ENCODE data around the gene KBTBD13.
"Not testable (repeated sequence)": the region's sequence is repeated elsewhere in the genome, so short reads cannot be mapped to it uniquely, and the experiment has no call there.

KBTBD13 gene

DNA sequence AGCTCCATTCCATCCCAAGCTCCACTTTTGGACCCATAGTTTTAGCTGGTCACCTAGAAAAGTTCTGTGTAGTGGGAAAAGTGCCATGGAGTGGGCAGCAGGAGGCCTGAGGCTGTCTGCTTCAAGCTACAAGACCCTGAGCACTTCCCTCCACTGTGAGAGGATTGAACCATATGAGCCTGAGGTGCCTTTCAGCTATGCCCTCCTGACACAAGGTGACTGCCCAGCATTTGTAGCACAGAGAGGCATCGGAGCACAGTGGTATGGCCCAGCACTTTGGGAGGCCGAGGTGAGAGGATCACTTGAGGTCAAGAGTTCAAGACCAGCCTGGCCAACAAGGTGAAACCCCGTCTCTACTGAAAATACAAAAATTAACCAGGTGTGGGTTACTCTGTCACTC, 3.9 kb upstream of the KBTBD13 start:
- Histone ChIP-seq H2AK5ac (ENCODE audit: low read length, severe bottlenecking) (no peak overlapping the region), H4K8ac (ENCODE audit: low read length) (no peak overlapping the region), H3K14ac (ENCODE audit: low read length in 2 of 2) (no peak overlapping the region), H3K9me3 (ENCODE audit: control insufficient read depth, low read length) (no peaks in the 10 kb centered on the region), H3K4me2 (ENCODE audit: low read length, poor library complexity, severe bottlenecking) (no peak overlapping the region), H4K91ac (ENCODE audit: low read length) (no peak overlapping the region), H3K23ac (ENCODE audit: low read length in 2 of 2) (no peak overlapping the region), H2BK15ac (ENCODE audit: low read depth, poor library complexity, severe bottlenecking) (no peak overlapping the region), H3K4ac (ENCODE audit: low read depth in 1 of 2, low read length in 2 of 2) (no peak overlapping the region), H3K9ac (ENCODE audit: low read length) (no peak overlapping the region), H2BK120ac (ENCODE audit: low read depth, low read length) (no peak overlapping the region), H3K18ac (ENCODE audit: low read depth in 1 of 2, low read length in 2 of 2) (peak overlapping the region in 1 of 2 experiments; percentile 72), H3K36me3 (ENCODE audit: control insufficient read depth in 1 of 2, insufficient read depth in 2 of 2, low read depth in 1 of 2, low read length in 2 of 2) (no peaks in the 10 kb centered on the region), H3K4me1 (ENCODE audit: control insufficient read depth, insufficient read depth, low read depth, low read length) (peaks cover 12% of the 10 kb centered on the region), H3K79me1 (replicated peaks; ENCODE audit: low read length, poor library complexity, severe bottlenecking) (no peaks in the 10 kb centered on the region), H2BK5ac (ENCODE audit: low read depth, low read length, poor library complexity, severe bottlenecking) (no peak overlapping the region), H2BK12ac (ENCODE audit: low read length in 2 of 2) (peak overlapping the region in 1 of 2 experiments; percentile 92), H2AFZ (ENCODE audit: low read depth, low read length) (no peak overlapping the region), H3K27me3 (ENCODE audit: control insufficient read depth in 1 of 2, insufficient read depth in 1 of 2, low read length in 2 of 2) (peaks cover 12 to 47% of the 10 kb centered on the region in 2 experiments), H3K27ac (ENCODE audit: low read length, poor library complexity, severe bottlenecking) (no peak overlapping the region), H3K4me3 (ENCODE audit: insufficient read depth in 1 of 2, low read depth in 1 of 2, low read length in 2 of 2) (no peak overlapping the region)
- no peak for DNase-seq
- 90% methylated on average over 3 of the region's 3 CpGs for WGBS

- not testable (repeated sequence) for H3K9ac ChIP-seq (ENCODE audit: low read length); H2BK12ac ChIP-seq (ENCODE audit: low read length in 2 of 2); H3K23ac ChIP-seq (ENCODE audit: low read length in 2 of 2); H3K4ac ChIP-seq (ENCODE audit: low read depth in 1 of 2, low read length in 2 of 2); H2BK5ac ChIP-seq (ENCODE audit: low read depth, low read length, poor library complexity, severe bottlenecking); H4K8ac ChIP-seq (ENCODE audit: low read length); H3K36me3 ChIP-seq (ENCODE audit: control insufficient read depth in 1 of 2, insufficient read depth in 2 of 2, low read depth in 1 of 2, low read length in 2 of 2); H4K91ac ChIP-seq (ENCODE audit: low read length); H3K4me2 ChIP-seq (ENCODE audit: low read length, poor library complexity, severe bottlenecking); H2AFZ ChIP-seq (ENCODE audit: low read depth, low read length); H2BK120ac ChIP-seq (ENCODE audit: low read depth, low read length); H2AK5ac ChIP-seq (ENCODE audit: low read length, severe bottlenecking); H3K14ac ChIP-seq (ENCODE audit: low read length in 2 of 2); H3K4me1 ChIP-seq (ENCODE audit: control insufficient read depth, insufficient read depth, low read depth, low read length); H2BK15ac ChIP-seq (ENCODE audit: low read depth, poor library complexity, severe bottlenecking); H3K4me3 ChIP-seq (ENCODE audit: insufficient read depth in 1 of 2, low read depth in 1 of 2, low read length in 2 of 2); H3K18ac ChIP-seq (ENCODE audit: low read depth in 1 of 2, low read length in 2 of 2); DNase-seq; H3K79me1 ChIP-seq (replicated peaks; ENCODE audit: low read length, poor library complexity, severe bottlenecking); H3K9me3 ChIP-seq (ENCODE audit: control insufficient read depth, low read length); H3K27ac ChIP-seq (ENCODE audit: low read length, poor library complexity, severe bottlenecking)
- WGBS: 100% methylated on average over 8 of the region's 22 CpGs
- peaks cover 35 to 48% of the 10 kb centered on the region in 2 experiments for H3K27me3 ChIP-seq (ENCODE audit: control insufficient read depth in 1 of 2, insufficient read depth in 1 of 2, low read length in 2 of 2)
Observed at GRCh38 chr15:65074946-65075345, 1.6 kb upstream of the KBTBD13 start.

DNA sequence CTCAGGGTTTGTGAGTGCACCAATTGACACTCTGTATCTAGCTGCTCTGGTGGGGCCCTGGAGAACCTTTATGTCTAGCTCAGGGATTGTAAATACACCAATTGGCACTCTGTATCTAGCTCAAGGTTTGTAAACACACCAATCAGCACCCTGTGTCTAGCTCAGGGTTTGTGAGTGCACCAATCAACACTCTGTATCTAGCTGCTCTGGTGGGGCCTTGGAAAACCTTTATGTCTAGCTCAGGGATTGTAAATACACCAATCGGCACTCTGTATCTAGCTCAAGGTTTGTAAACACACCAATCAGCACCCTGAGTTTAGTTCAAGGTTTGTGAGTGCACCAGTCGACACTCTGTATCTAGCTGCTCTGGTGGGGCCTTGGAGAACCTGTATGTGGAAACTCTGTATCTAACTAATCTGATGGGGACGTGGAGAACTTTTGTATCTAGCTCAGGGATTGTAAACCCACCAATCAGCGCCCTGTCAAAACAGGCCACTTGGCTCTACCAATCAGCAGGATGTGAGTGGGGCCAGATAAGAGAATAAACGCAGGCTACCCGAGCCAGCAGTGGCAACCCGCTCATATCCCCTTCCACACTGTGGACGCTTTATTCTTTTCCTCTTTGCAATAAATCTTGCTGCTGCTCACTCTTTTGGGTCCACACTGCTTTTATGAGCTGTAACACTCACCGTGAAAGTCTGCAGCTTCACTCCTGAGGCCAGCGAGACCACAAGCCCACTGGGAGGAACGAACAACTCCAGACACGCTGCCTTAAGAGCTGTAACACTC, 745 bp upstream of the KBTBD13 start:
- not testable (repeated sequence) for H3K4me1 ChIP-seq (ENCODE audit: control insufficient read depth, insufficient read depth, low read depth, low read length); H2BK120ac ChIP-seq (ENCODE audit: low read depth, low read length); H3K14ac ChIP-seq (ENCODE audit: low read length in 2 of 2); H3K27ac ChIP-seq (ENCODE audit: low read length, poor library complexity, severe bottlenecking); H3K9ac ChIP-seq (ENCODE audit: low read length); H3K79me1 ChIP-seq (replicated peaks; ENCODE audit: low read length, poor library complexity, severe bottlenecking); H2BK5ac ChIP-seq (ENCODE audit: low read depth, low read length, poor library complexity, severe bottlenecking); H4K91ac ChIP-seq (ENCODE audit: low read length); H3K23ac ChIP-seq (ENCODE audit: low read length in 2 of 2); H2AK5ac ChIP-seq (ENCODE audit: low read length, severe bottlenecking); H3K4ac ChIP-seq (ENCODE audit: low read depth in 1 of 2, low read length in 2 of 2); H2BK12ac ChIP-seq (ENCODE audit: low read length in 2 of 2); H3K9me3 ChIP-seq (ENCODE audit: control insufficient read depth, low read length); H2AFZ ChIP-seq (ENCODE audit: low read depth, low read length); H3K36me3 ChIP-seq (ENCODE audit: control insufficient read depth in 1 of 2, insufficient read depth in 2 of 2, low read depth in 1 of 2, low read length in 2 of 2); H3K4me2 ChIP-seq (ENCODE audit: low read length, poor library complexity, severe bottlenecking); H3K18ac ChIP-seq (ENCODE audit: low read depth in 1 of 2, low read length in 2 of 2); H3K4me3 ChIP-seq (ENCODE audit: insufficient read depth in 1 of 2, low read depth in 1 of 2, low read length in 2 of 2); H4K8ac ChIP-seq (ENCODE audit: low read length); DNase-seq; H2BK15ac ChIP-seq (ENCODE audit: low read depth, poor library complexity, severe bottlenecking)
- 51% methylated on average over 11 of the region's 12 CpGs for WGBS
- H3K27me3 ChIP-seq (ENCODE audit: control insufficient read depth in 1 of 2, insufficient read depth in 1 of 2, low read length in 2 of 2): peaks cover 40 to 43% of the 10 kb centered on the region in 2 experiments

GRCh38 chr15:65077291-65077980, 890 bp downstream of the KBTBD13 start:
- Histone ChIP-seq H3K27me3 (ENCODE audit: control insufficient read depth in 1 of 2, insufficient read depth in 1 of 2, low read length in 2 of 2) (peaks cover 44 to 57% of the 10 kb centered on the region in 2 experiments), H3K23ac (ENCODE audit: low read length in 2 of 2) (no peak overlapping the region), H3K36me3 (ENCODE audit: control insufficient read depth in 1 of 2, insufficient read depth in 2 of 2, low read depth in 1 of 2, low read length in 2 of 2) (no peaks in the 10 kb centered on the region), H3K18ac (ENCODE audit: low read depth in 1 of 2, low read length in 2 of 2) (peak overlapping the region in 1 of 2 experiments; percentile 56), H2BK5ac (ENCODE audit: low read depth, low read length, poor library complexity, severe bottlenecking) (no peak overlapping the region), H3K4me2 (ENCODE audit: low read length, poor library complexity, severe bottlenecking) (no peak overlapping the region), H2BK120ac (ENCODE audit: low read depth, low read length) (no peak overlapping the region), H3K4ac (ENCODE audit: low read depth in 1 of 2, low read length in 2 of 2) (no peak overlapping the region), H3K9me3 (ENCODE audit: control insufficient read depth, low read length) (no peaks in the 10 kb centered on the region), H2BK15ac (ENCODE audit: low read depth, poor library complexity, severe bottlenecking) (peak overlapping the region; percentile 49), H3K9ac (ENCODE audit: low read length) (no peak overlapping the region), H2AFZ (ENCODE audit: low read depth, low read length) (no peak overlapping the region), H3K4me1 (ENCODE audit: control insufficient read depth, insufficient read depth, low read depth, low read length) (peaks cover 6% of the 10 kb centered on the region), H4K8ac (ENCODE audit: low read length) (no peak overlapping the region), H3K27ac (ENCODE audit: low read length, poor library complexity, severe bottlenecking) (no peak overlapping the region), H2BK12ac (ENCODE audit: low read length in 2 of 2) (peak overlapping the region in 1 of 2 experiments; percentile 55), H4K91ac (ENCODE audit: low read length) (peak overlapping the region; percentile 48), H2AK5ac (ENCODE audit: low read length, severe bottlenecking) (no peak overlapping the region), H3K79me1 (replicated peaks; ENCODE audit: low read length, poor library complexity, severe bottlenecking) (no peaks in the 10 kb centered on the region), H3K14ac (ENCODE audit: low read length in 2 of 2) (peak overlapping the region in 1 of 2 experiments; percentile 90), H3K4me3 (ENCODE audit: insufficient read depth in 1 of 2, low read depth in 1 of 2, low read length in 2 of 2) (no peak overlapping the region)
- no peak for DNase-seq
- 89% methylated on average over 82 of the region's 85 CpGs for WGBS
